Neural cell (in vitro differentiated cells): ENCODE data around the gene SLIRP. TPM values are rescaled to one million over a fixed set of nuclear protein-coding genes. Genes with fewer than 3 reads are reported as not detected.

Experiments used
- H2AFZ ChIP-seq: fragments of 200-600, 300-800 bp; sonication (generic), shearing (Covaris generic); 2 replicates; pipeline ENCODE4 v1.6.0; 2014; ENCODE audit warnings: low read depth, mild to moderate bottlenecking, antibody characterized with exemption, low read length, moderate library complexity
- H3F3A ChIP-seq: fragments of 200-600 bp; shearing (Covaris generic); 2 replicates; pipeline ENCODE4 v1.6.1; 2016; ENCODE audit warnings: mild to moderate bottlenecking, moderate library complexity, mixed read lengths, antibody characterized with exemption, low read length; ENCODE audit not compliant: insufficient read depth, poor library complexity, severe bottlenecking
- H3K27ac ChIP-seq: fragments of 200-600, 300-800 bp; sonication (generic), shearing (Covaris generic); 2 replicates; pipeline ENCODE4 v1.5.1; 2014; ENCODE audit warnings: mild to moderate bottlenecking, low read length, moderate library complexity
- H3K27me3 ChIP-seq: fragments of 300-800, 200-600 bp; sonication (generic), shearing (Covaris generic); 2 replicates; pipeline ENCODE4 v1.6.0; 2014; ENCODE audit warnings: mild to moderate bottlenecking, low read depth, low read length, moderate library complexity; ENCODE audit not compliant: insufficient read depth
- H3K36me3 ChIP-seq: fragments of 300-800, 200-600 bp; sonication (generic), shearing (Covaris generic); 2 replicates; pipeline ENCODE4 v1.5.1; 2014; ENCODE audit warnings: mild to moderate bottlenecking, antibody characterized with exemption, low read length, moderate library complexity; ENCODE audit not compliant: insufficient read depth
- H3K4me2 ChIP-seq: fragments of 300-800, 200-600 bp; sonication (generic), shearing (Covaris generic); 2 replicates; pipeline ENCODE4 v1.6.0; 2014; ENCODE audit warnings: mild to moderate bottlenecking, low read length
- H3K4me3 ChIP-seq: fragments of 300-800, 200-600 bp; sonication (generic), shearing (Covaris generic); 2 replicates; pipeline ENCODE4 v1.5.1; 2014; ENCODE audit warnings: mild to moderate bottlenecking, low read length, moderate library complexity
- H3K79me2 ChIP-seq: fragments of 200-600 bp; shearing (Covaris generic); replicated peaks from 2 replicates; pipeline ENCODE4 v1.6.0; 2014; ENCODE audit warnings: mild to moderate bottlenecking, low read length, moderate library complexity; ENCODE audit not compliant: insufficient read depth
- H3K9ac ChIP-seq: fragments of 300-800, 200-600 bp; sonication (generic), shearing (Covaris generic); 2 replicates; pipeline ENCODE4 v1.6.1; 2016; ENCODE audit warnings: mild to moderate bottlenecking, low read length, mixed read lengths
- H3K9me2 ChIP-seq: fragments of 200-600 bp; shearing (Covaris generic); 2 replicates; pipeline ENCODE4 v1.6.1; 2016; ENCODE audit warnings: mild to moderate bottlenecking, low read length, mixed read lengths; ENCODE audit not compliant: insufficient read depth
- H3K9me3 ChIP-seq: fragments of 200-600, 300-800 bp; sonication (generic), shearing (Covaris generic); 2 replicates; pipeline ENCODE4 v1.6.1; 2016; ENCODE audit warnings: mild to moderate bottlenecking, mixed run types, low read length, moderate library complexity, mixed read lengths
- H4K20me1 ChIP-seq: fragments of 200-600 bp; shearing (Covaris generic); 2 replicates; pipeline ENCODE4 v1.6.1; 2016; ENCODE audit warnings: mild to moderate bottlenecking, mixed run types; ENCODE audit not compliant: insufficient read depth
- CTCF ChIP-seq: fragments of 450-650 bp; IDR thresholded peaks from 2 replicates; pipeline ENCODE4 v1.5.1; 2014; ENCODE audit warnings: antibody characterized with exemption, mild to moderate bottlenecking, moderate library complexity; ENCODE audit not compliant: poor library complexity, severe bottlenecking
- EP300 ChIP-seq: fragments of 450-650 bp; conservative IDR thresholded peaks from 2 replicates; pipeline ENCODE4 v1.6.1; 2014; ENCODE audit warnings: antibody characterized with exemption, mild to moderate bottlenecking, moderate library complexity; ENCODE audit not compliant: poor library complexity, severe bottlenecking
- EZH2 ChIP-seq: fragments of 200-600, 300-800 bp; shearing (Covaris generic), sonication (generic); IDR thresholded peaks from 2 replicates; pipeline ENCODE4 v1.6.1; 2014; ENCODE audit warnings: antibody characterized with exemption, low read length, borderline replicate concordance, mild to moderate bottlenecking; ENCODE audit not compliant: insufficient read depth, poor library complexity, severe bottlenecking
- MXI1 ChIP-seq: fragments of 450-650 bp; conservative IDR thresholded peaks from 2 replicates; pipeline ENCODE4 v1.6.1; 2014; ENCODE audit warnings: antibody characterized with exemption, mild to moderate bottlenecking; ENCODE audit not compliant: poor library complexity, severe bottlenecking
- POLR2AphosphoS5 ChIP-seq: IDR thresholded peaks from 2 replicates; pipeline ENCODE4 v1.6.1; 2012
- RAD21 ChIP-seq: fragments of 450-650 bp; conservative IDR thresholded peaks from 2 replicates; pipeline ENCODE4 v1.6.1; 2014; ENCODE audit warnings: antibody characterized with exemption, mild to moderate bottlenecking, moderate library complexity
- REST ChIP-seq: IDR thresholded peaks from 2 replicates; pipeline ENCODE4 v1.6.1; 2012; ENCODE audit warnings: borderline replicate concordance
- SMC3 ChIP-seq: fragments of 450-650 bp; conservative IDR thresholded peaks from 2 replicates; pipeline ENCODE4 v1.6.1; 2014; ENCODE audit warnings: antibody characterized with exemption, mild to moderate bottlenecking, moderate library complexity; ENCODE audit not compliant: poor library complexity
- TAF1 ChIP-seq: IDR thresholded peaks from 2 replicates; pipeline ENCODE4 v1.6.1; 2012; ENCODE audit warnings: low read depth
- polyA plus RNA-seq: library from polyadenylated mRNA; depleted of rRNA; stranded (reverse); fragments of >200 nt; gene quantifications from 2 replicates; pipeline ENCODE4 v1.2.3, GENCODE V29; 2014

SLIRP gene
- polyA plus RNA-seq, 1 donor from 2014 or later, result 697 TPM

GRCh38 chr14:77709412-77709811 lies 1.5 kb downstream of the SLIRP start:
- no peak overlapping the region for H3K9ac ChIP-seq
- H3K4me3 ChIP-seq, result peak overlapping the region; percentile 71
- no peaks in the 10 kb centered on the region for H3K9me2 ChIP-seq
- H3F3A ChIP-seq, result no peaks in the 10 kb centered on the region
- H3K9me3 ChIP-seq, result no peaks in the 10 kb centered on the region
- H3K36me3 ChIP-seq, result peaks cover 3% of the 10 kb centered on the region
- no peaks in the 10 kb centered on the region for H4K20me1 ChIP-seq
- no peak overlapping the region for H3K27ac ChIP-seq
- H3K79me2 ChIP-seq, result peaks cover 56% of the 10 kb centered on the region
- TF ChIP-seq EP300 (no peak), MXI1 (no peak), SMC3 (no peak), TAF1 (no peak), EZH2 (no peak), CTCF (no peak), POLR2AphosphoS5 (no peak), REST (no peak), RAD21 (no peak)
- peak overlapping the region; percentile 74 for H3K4me2 ChIP-seq
- no peaks in the 10 kb centered on the region for H3K27me3 ChIP-seq
- no peak overlapping the region for H2AFZ ChIP-seq

GRCh38 chr14:77710364-77710763 lies 2.5 kb downstream of the SLIRP start:
- no peak for TF ChIP-seq RAD21
- Histone ChIP-seq H3K9me2 (no peaks in the 10 kb centered on the region), H3K9me3 (no peaks in the 10 kb centered on the region)

GRCh38 chr14:77714926-77715325 lies 7.0 kb downstream of the SLIRP start:
- Histone ChIP-seq H3K79me2 (peaks cover 15% of the 10 kb centered on the region), H3K27me3 (no peaks in the 10 kb centered on the region), H3K9ac (no peak overlapping the region), H4K20me1 (no peaks in the 10 kb centered on the region), H3F3A (no peaks in the 10 kb centered on the region), H3K4me3 (no peak overlapping the region), H3K27ac (no peak overlapping the region), H3K9me2 (no peaks in the 10 kb centered on the region), H3K36me3 (peaks cover 3% of the 10 kb centered on the region), H3K4me2 (no peak overlapping the region), H3K9me3 (no peaks in the 10 kb centered on the region), H2AFZ (no peak overlapping the region)
- no peak for TF ChIP-seq TAF1
- TF ChIP-seq REST, result no peak
- TF ChIP-seq CTCF, result no peak
- TF ChIP-seq EZH2, result no peak
- TF ChIP-seq EP300, result no peak

More at GRCh38 chr14:77710364-77710763, 2.5 kb downstream of the SLIRP start:
- Histone ChIP-seq H3F3A (no peaks in the 10 kb centered on the region), H3K36me3 (peaks cover 3% of the 10 kb centered on the region), H4K20me1 (no peaks in the 10 kb centered on the region), H3K9ac (no peak overlapping the region), H3K27me3 (no peaks in the 10 kb centered on the region), H2AFZ (no peak overlapping the region), H3K27ac (no peak overlapping the region), H3K79me2 (peaks cover 55% of the 10 kb centered on the region), H3K4me2 (no peak overlapping the region), H3K4me3 (peak overlapping the region; percentile 71)
